Ovary (tissue), 9 donors: ENCODE results near the gene ZNF148. TPM values are rescaled to one million over a fixed set of nuclear protein-coding genes. Genes with fewer than 3 reads are reported as not detected.
A peak's percentile ranks its signal among the peaks of the same experiment; 100 is the strongest.

Experiments used
- DNase-seq, 5 donors: peaks; one replicate each; pipeline ENCODE4 v3.0.0-alpha.2; 2019 to 2020
- H3K27ac ChIP-seq, 2 donors: fragments of 200-600 bp; one replicate each; pipeline versions ENCODE4 v1.5.1 to v1.8.0; 2019 to 2022
- H3K27me3 ChIP-seq: fragments of 200-600 bp; one replicate; pipeline ENCODE4 v1.8.0; 2022
- H3K36me3 ChIP-seq: fragments of 200-600 bp; sonication (generic); one replicate; pipeline ENCODE4 v1.5.1; 2019
- H3K4me1 ChIP-seq: one replicate; pipeline ENCODE4 v1.8.1; 2013; ENCODE audit warnings: mild to moderate bottlenecking, moderate library complexity; ENCODE audit not compliant: insufficient read depth
- H3K4me3 ChIP-seq: fragments of 200-600 bp; sonication (generic); one replicate; pipeline ENCODE4 v1.5.1; 2017
- H3K9me3 ChIP-seq, 2 donors: fragments of 200-600 bp in 1 of 2; sonication (generic) in 1 of 2; one replicate each; pipeline versions ENCODE4 v1.5.1 to v1.8.1; 2013 to 2019; ENCODE audit warnings: mild to moderate bottlenecking in 1 of 2, moderate library complexity in 1 of 2
- EP300 ChIP-seq: sonication (generic); formaldehyde crosslinking; IDR thresholded peaks from one replicate; pipeline ENCODE4 v1.6.1; 2017; ENCODE audit warnings: antibody characterized with exemption
- POLR2A ChIP-seq: fragments of 450-650 bp; IDR thresholded peaks from one replicate; pipeline ENCODE4 v1.6.1; 2017; ENCODE audit warnings: antibody characterized with exemption, mild to moderate bottlenecking, moderate library complexity
- WGBS, 3 donors: extraction: QIAGEN DNeasy Blood & Tissue Kit in 1 of 3; methylation state at CpG; one replicate each; pipeline versions ENCODE4 v1.1.5 to v1.1.7; 2013 to 2017; 5-methylcytosine and 5-hydroxymethylcytosine counted together
- intact Hi-C, 4 donors: fragments of 100-400 bp; cut with DNase I; formaldehyde crosslinking; loops; one replicate each; pipeline versions ENCODE4 v1.11.0 to v1.15.1; 2022 to 2023
- polyA plus RNA-seq, 2 donors: library from polyadenylated mRNA; stranded (reverse); fragments of 200-250 nt in 1 of 2; fragments of 350-450 nt in 1 of 2; fragmentation: Illumina TruSeq in 1 of 2; extraction: RNeasy Lipid Tissue Mini Kit (QIAGEN cat#74804) in 1 of 2; gene quantifications; one replicate each; pipeline ENCODE4 v1.2.3, GENCODE V29; 2013 to 2014
- total RNA-seq, 7 donors: library from RNA; depleted of rRNA in 2 of 7; stranded (reverse); fragments of >200 nt in 2 of 7; fragmentation: NEBNext Ultra II Directional in 3 of 7; extraction: Animal tissue kit (Norgen Biotek cat#: 25700) in 3 of 7; gene quantifications; one replicate each; pipeline versions ENCODE4 v1.1.0 to v1.2.4, GENCODE V29; 2016 to 2023
- TF ChIP-seq, protein P1 (sequence below), 3 donors: fragments of 450-650 bp in 2 of 3; fragments of 200-600 bp in 1 of 3; IDR thresholded peaks; one replicate each; pipeline versions ENCODE4 v1.5.1 to v1.8.0; 2016 to 2022; ENCODE audit warnings: antibody characterized with exemption in 3 of 3, mild to moderate bottlenecking in 1 of 3
- donor health status: DM: no; HTN: no; CAD: no; lungs with moderate emphysema.
- donor health status: DM: no; HTN: no; CAD: no.
- donor health status: Bipolar disorder and iron deficiency.
- donor health status: DM: yes; HTN: yes; CAD: no.
- donor health status: DM: no; HTN: no; CAD: no.
- donor health status: DM: yes; HTN: yes; CAD: no.

ZNF148 gene
- total and polyA plus RNA-seq, 9 donors: 9.1 to 98.8 (median 66.8) TPM

DNA sequence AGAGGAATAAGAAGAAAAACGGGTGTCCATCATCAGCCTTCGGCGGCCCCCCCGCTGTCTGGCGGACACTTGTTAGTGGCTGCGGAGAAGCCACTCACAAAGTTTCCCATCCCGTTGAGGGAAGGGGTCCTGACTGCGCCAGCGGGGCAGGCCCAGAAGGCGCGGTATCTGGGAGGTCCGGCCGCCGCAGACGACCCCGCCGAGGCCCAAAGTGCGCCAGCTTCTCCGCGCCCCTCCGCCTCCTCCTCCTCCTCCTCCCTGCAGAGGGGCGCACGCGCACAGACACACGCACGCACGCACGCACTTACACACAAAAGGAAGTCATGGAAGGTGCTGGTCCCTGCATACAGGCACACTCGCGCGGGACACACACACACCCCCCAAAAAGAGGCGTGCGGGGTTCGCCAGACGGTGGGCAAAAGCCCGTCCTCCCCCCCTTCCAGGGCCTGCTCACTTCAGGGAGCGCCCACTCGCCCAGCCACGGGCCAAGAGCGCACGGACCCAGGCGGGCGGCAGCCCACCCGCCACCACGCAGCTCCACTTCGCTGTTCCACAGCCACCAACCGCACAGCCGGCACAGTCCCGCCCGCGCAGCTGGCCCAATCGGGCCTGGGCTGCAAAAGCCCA, 18.0 kb downstream of the ZNF148 start:
- H3K4me1 ChIP-seq: peaks cover 3% of the 10 kb centered on the region
- peak; percentile 36 to 73 (median 55) for DNase-seq
- H3K27me3 ChIP-seq: no peaks in the 10 kb centered on the region
- H3K9me3 ChIP-seq: no peaks in the 10 kb centered on the region
- H3K36me3 ChIP-seq: no peaks in the 10 kb centered on the region
- no peak for TF ChIP-seq POLR2A
- TF ChIP-seq, protein P1, sequence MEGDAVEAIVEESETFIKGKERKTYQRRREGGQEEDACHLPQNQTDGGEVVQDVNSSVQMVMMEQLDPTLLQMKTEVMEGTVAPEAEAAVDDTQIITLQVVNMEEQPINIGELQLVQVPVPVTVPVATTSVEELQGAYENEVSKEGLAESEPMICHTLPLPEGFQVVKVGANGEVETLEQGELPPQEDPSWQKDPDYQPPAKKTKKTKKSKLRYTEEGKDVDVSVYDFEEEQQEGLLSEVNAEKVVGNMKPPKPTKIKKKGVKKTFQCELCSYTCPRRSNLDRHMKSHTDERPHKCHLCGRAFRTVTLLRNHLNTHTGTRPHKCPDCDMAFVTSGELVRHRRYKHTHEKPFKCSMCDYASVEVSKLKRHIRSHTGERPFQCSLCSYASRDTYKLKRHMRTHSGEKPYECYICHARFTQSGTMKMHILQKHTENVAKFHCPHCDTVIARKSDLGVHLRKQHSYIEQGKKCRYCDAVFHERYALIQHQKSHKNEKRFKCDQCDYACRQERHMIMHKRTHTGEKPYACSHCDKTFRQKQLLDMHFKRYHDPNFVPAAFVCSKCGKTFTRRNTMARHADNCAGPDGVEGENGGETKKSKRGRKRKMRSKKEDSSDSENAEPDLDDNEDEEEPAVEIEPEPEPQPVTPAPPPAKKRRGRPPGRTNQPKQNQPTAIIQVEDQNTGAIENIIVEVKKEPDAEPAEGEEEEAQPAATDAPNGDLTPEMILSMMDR (IDR thresholded peaks at IDR 0.05): no peak
- TF ChIP-seq EP300: no peak
- H3K4me3 ChIP-seq: peak overlapping the region; percentile 43
- WGBS, 3 donors: 1% methylated on average over 51 to 52 of the region's 52 CpGs
- H3K27ac ChIP-seq: peak overlapping the region in 1 of 2 donors; percentile 64
- intact Hi-C loops: no loop called here

DNA sequence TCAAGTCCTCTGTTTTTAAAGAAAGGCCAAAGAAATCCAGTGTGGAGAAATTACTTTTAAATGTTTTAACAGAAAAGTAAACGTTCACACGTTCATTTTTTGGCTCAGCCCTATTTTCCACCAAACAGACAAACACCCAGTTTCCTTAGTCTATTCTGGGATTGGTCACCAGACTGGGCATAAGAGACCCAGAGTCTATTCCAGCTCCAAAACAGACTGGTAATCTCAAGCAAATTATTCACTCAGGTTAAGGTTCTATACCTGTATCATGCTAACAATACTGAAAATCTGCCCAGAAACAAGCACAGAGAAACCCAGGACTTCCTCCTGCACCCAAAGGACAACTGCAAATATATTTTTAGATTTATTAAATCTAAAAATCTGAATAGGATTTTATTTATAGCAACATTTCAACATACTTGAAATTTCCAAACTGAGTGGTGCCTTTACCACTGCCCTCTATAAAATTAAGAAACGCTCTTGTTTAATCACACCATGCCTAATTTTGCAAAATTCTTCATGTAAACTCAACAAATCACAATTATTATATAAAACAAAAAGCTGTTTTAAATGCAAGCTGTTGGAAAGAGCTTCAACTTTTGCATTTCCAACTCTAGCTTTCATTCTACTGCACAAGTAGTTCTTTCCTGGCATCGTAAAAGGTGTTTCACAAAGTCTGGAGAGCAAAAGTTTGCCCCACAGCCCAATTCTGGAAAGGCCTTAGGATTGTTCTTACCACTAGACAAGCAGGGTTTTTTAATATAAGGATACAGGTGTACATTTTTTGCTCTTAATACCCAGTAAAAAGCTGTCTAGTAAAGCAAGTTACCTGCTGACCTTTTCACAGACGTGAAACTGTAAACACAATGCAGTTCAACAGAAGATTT, 18.7 kb downstream of the ZNF148 start:
- Histone ChIP-seq H3K4me1 (peaks cover 3% of the 10 kb centered on the region), H3K27me3 (no peaks in the 10 kb centered on the region), H3K4me3 (peak overlapping the region; percentile 43), H3K9me3 (no peaks in the 10 kb centered on the region), H3K27ac (peak overlapping the region in 1 of 2 donors; percentile 64), H3K36me3 (no peaks in the 10 kb centered on the region)
- no peak for DNase-seq
- 12 to 15% (median 13%) methylated on average over 5 of the region's 5 CpGs for WGBS, 3 donors
- intact Hi-C loops: no loop called here
- TF ChIP-seq EP300 (no peak), POLR2A (no peak)
- TF ChIP-seq, protein P1 (IDR thresholded peaks at IDR 0.05): no peak

DNA sequence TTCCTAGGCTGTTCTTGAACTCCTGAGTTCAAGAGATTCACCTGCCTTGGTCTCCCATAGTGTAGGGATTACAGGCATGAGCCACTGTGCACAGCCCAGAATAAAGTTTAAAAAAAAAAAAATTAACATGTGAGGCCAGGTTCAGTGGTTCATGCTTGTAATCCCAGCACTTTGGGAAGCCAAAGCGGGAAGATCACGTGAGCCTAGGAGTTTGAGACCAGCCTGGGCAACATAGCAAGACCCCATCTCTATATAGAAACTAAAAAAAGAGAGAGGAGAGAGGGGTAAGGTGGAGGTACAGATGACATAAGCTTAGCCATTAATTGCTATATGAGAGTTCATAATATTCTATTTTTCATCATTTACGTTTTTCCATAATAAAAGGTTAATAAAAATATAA, 21.5 kb downstream of the ZNF148 start:
- intact Hi-C loops: no loop called here
- H3K9me3 ChIP-seq: no peaks in the 10 kb centered on the region
- no peaks in the 10 kb centered on the region for H3K36me3 ChIP-seq
- H3K27ac ChIP-seq: no peak overlapping the region
- no peaks in the 10 kb centered on the region for H3K27me3 ChIP-seq
- TF ChIP-seq, protein P1 (IDR thresholded peaks at IDR 0.05): no peak
- no peak for TF ChIP-seq POLR2A
- TF ChIP-seq EP300: no peak
- peaks cover 4% of the 10 kb centered on the region for H3K4me1 ChIP-seq
- no peak for DNase-seq
- no peak overlapping the region for H3K4me3 ChIP-seq
- WGBS, 3 donors: 94 to 97% (median 95%) methylated on average over 3 of the region's 3 CpGs

DNA sequence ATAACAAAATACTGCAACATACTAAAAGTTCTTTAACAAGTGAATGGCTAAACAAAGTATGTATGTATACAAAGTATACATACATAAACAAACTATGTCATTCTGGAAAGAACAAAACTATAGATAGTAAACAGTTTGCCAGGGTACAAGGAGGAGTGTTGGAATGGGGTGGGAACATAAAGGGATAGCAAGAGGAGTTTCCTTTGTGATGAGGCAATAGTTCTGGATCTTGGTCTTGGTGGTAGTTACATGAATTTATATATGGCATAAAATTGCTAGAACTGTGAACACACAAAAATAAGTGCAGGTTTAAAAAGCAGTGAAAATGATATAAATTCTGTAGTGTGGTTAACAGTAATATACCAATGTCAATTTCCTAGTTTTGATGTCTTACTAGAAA, 22.0 kb downstream of the ZNF148 start:
- DNase-seq: no peak
- intact Hi-C loops: no loop called here
- no peak overlapping the region for H3K27ac ChIP-seq
- no peaks in the 10 kb centered on the region for H3K9me3 ChIP-seq
- TF ChIP-seq POLR2A (no peak), EP300 (no peak)
- TF ChIP-seq, protein P1 (IDR thresholded peaks at IDR 0.05): no peak
- H3K4me3 ChIP-seq: no peak overlapping the region
- H3K4me1 ChIP-seq: peaks cover 4% of the 10 kb centered on the region
- H3K27me3 ChIP-seq: no peaks in the 10 kb centered on the region
- H3K36me3 ChIP-seq: no peaks in the 10 kb centered on the region
